K562 (cell line): Measurements from ENCODE around the gene CBX4. TPM values are rescaled to one million over a fixed set of nuclear protein-coding genes. Genes with fewer than 3 reads are reported as not detected.

Experiments
- FOS ChIP-seq: IDR thresholded peaks from 3 replicates; pipeline ENCODE4 v1.6.1; 2011; ENCODE audit not compliant: insufficient read length; ENCODE audit errors: extremely low read depth
- HMGN3 ChIP-seq: IDR thresholded peaks from 2 replicates; pipeline ENCODE4 v1.6.1; 2011; ENCODE audit warnings: borderline replicate concordance, low read depth, mild to moderate bottlenecking, mixed read lengths, low read length; ENCODE audit not compliant: insufficient read length; ENCODE audit errors: extremely low read depth
- NUFIP1 ChIP-seq: fragments of 450-650 bp; IDR thresholded peaks from 2 replicates; pipeline ENCODE4 v1.6.1; 2018; ENCODE audit not compliant: partially characterized antibody
- ZEB2 ChIP-seq: fragments of 450-650 bp; IDR thresholded peaks from 2 replicates; pipeline ENCODE4 v1.6.1; 2016
- polyA plus RNA-seq, 8 experiments: library from polyadenylated mRNA; depleted of rRNA in 4 of 8; stranded (reverse) in 5 of 8; unstranded in 3 of 8; fragments of >200 nt; fragmentation: Nextera tagmentation in 2 of 8; fragmentation: Illumina TruSeq in 1 of 8; extraction: Ambion mirVana in 2 of 8; extraction: Trizol in 1 of 8; gene quantifications; 2 replicates each; pipeline versions ENCODE4 v1.2.1 to v1.2.3, GENCODE V29; 2011 to 2014; ENCODE audit warnings: inconsistent platforms in 1 of 8, missing spikeins in 1 of 8
- total RNA-seq, 7 experiments: library from RNA; depleted of rRNA in 6 of 7; stranded (reverse); fragments of >200 nt in 6 of 7; fragmentation: Illumina TruSeq in 2 of 7; extraction: Trizol in 2 of 7; gene quantifications; 2 replicates each; pipeline versions ENCODE4 v1.2.1 to v1.2.3, GENCODE V29; 2011 to 2021; ENCODE audit warnings: low replicate concordance in 1 of 7
- TF ChIP-seq, protein P1 (sequence below), 2 experiments: fragments of 450-650 bp; formaldehyde crosslinking in 1 of 2; IDR thresholded peaks; 2 replicates each; pipeline versions ENCODE4 v1.4.0 to v1.6.1; 2014 to 2020; ENCODE audit warnings: mild to moderate bottlenecking in 2 of 2, borderline replicate concordance in 1 of 2, low read depth in 1 of 2
- TF ChIP-seq, protein P2 (sequence below), 2 experiments: fragments of 200-800 bp in 1 of 2; sonication (Bioruptor generic) in 1 of 2; sonication (generic) in 1 of 2; formaldehyde crosslinking in 1 of 2; IDR thresholded peaks in 1 of 2; conservative IDR thresholded peaks in 1 of 2; 2 replicates each; pipeline versions ENCODE4 v1.5.0 to v1.6.1; 2016 to 2020; ENCODE audit warnings: missing compliant biosample characterization in 1 of 2, missing genetic modification characterization in 1 of 2, missing genetic modification reagents in 1 of 2
- TF ChIP-seq, protein P3 (sequence below): fragments of 150-350 bp; IDR thresholded peaks from 2 replicates; pipeline ENCODE4 v1.6.1; 2014; ENCODE audit warnings: low read depth, mild to moderate bottlenecking, low read length, borderline replicate concordance
- TF ChIP-seq, protein P4 (sequence below): fragments of 200-800 bp; sonication (Bioruptor generic); IDR thresholded peaks from 2 replicates; pipeline ENCODE4 v1.6.1; 2017; ENCODE audit warnings: missing genetic modification characterization, missing compliant biosample characterization

The CBX4 gene
- total and polyA plus RNA-seq, 9 of the 15 experiments (the other 6 are each of a cell fraction or from before 2014, with no cell fraction given), result 0.98 to 50.5 (median 10.0) TPM

DNA sequence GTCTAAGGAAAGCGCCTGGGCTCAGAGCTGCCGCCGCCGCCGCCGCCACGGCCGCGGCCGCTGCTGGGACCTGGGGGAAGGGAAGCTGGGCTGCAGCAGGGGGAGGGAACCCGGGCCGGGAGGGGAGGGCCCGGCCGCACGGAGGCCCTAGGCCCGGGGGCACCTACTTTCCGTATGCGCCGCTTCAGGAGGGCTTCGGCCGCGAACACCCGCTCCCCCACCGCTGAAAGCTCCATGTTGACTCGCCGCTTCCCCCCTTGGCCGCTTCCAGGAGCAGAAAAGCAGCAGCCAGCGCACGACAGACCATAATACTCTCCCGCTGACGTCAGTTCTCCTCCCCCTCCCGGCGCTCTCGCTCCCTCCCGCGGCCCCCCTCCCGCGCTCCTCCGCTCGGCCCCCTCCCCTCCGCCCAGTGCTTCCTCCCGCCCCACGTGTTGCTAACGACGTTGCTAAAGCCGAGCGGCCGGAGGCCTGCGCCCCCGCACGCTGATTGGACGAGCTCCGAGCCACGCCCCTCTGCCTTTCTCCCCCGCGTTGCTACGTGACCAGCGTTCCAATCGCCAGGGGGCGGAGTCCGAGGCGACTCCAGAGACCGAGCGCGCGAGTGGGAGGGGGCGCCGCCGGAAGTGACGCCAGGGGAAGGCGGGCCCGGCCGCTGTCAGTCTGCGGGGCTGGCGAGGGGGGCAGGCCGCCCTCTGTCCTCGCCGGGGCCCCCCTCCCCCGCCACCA is 42.3 kb downstream of the CBX4 start, which contains the start of gene CBX8 (continued):
- TF ChIP-seq, protein P1, sequence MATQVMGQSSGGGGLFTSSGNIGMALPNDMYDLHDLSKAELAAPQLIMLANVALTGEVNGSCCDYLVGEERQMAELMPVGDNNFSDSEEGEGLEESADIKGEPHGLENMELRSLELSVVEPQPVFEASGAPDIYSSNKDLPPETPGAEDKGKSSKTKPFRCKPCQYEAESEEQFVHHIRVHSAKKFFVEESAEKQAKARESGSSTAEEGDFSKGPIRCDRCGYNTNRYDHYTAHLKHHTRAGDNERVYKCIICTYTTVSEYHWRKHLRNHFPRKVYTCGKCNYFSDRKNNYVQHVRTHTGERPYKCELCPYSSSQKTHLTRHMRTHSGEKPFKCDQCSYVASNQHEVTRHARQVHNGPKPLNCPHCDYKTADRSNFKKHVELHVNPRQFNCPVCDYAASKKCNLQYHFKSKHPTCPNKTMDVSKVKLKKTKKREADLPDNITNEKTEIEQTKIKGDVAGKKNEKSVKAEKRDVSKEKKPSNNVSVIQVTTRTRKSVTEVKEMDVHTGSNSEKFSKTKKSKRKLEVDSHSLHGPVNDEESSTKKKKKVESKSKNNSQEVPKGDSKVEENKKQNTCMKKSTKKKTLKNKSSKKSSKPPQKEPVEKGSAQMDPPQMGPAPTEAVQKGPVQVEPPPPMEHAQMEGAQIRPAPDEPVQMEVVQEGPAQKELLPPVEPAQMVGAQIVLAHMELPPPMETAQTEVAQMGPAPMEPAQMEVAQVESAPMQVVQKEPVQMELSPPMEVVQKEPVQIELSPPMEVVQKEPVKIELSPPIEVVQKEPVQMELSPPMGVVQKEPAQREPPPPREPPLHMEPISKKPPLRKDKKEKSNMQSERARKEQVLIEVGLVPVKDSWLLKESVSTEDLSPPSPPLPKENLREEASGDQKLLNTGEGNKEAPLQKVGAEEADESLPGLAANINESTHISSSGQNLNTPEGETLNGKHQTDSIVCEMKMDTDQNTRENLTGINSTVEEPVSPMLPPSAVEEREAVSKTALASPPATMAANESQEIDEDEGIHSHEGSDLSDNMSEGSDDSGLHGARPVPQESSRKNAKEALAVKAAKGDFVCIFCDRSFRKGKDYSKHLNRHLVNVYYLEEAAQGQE (IDR thresholded peaks at IDR 0.05; ENCODE audit: borderline replicate concordance), result 0 out of 2 replicates have a peak, but pooled peaks have one; percentile 7
- TF ChIP-seq, protein P1 (CRISPR knock-in tag; IDR thresholded peaks at IDR 0.05; ENCODE audit: low read depth), result no peak
- TF ChIP-seq HMGN3 (peak; percentile 71), FOS (peak; percentile 88), ZEB2 (no peak), NUFIP1 (no peak)
- TF ChIP-seq, protein P2, sequence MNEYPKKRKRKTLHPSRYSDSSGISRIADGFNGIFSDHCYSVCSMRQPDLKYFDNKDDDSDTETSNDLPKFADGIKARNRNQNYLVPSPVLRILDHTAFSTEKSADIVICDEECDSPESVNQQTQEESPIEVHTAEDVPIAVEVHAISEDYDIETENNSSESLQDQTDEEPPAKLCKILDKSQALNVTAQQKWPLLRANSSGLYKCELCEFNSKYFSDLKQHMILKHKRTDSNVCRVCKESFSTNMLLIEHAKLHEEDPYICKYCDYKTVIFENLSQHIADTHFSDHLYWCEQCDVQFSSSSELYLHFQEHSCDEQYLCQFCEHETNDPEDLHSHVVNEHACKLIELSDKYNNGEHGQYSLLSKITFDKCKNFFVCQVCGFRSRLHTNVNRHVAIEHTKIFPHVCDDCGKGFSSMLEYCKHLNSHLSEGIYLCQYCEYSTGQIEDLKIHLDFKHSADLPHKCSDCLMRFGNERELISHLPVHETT (CRISPR knock-in tag; conservative IDR thresholded peaks at IDR 0.05 in 1 of 2, IDR thresholded peaks at IDR 0.05 in 1 of 2), result peak in 1 of 2 experiments; percentile 84; a peak in 2 of 4 replicates
- TF ChIP-seq, protein P3, sequence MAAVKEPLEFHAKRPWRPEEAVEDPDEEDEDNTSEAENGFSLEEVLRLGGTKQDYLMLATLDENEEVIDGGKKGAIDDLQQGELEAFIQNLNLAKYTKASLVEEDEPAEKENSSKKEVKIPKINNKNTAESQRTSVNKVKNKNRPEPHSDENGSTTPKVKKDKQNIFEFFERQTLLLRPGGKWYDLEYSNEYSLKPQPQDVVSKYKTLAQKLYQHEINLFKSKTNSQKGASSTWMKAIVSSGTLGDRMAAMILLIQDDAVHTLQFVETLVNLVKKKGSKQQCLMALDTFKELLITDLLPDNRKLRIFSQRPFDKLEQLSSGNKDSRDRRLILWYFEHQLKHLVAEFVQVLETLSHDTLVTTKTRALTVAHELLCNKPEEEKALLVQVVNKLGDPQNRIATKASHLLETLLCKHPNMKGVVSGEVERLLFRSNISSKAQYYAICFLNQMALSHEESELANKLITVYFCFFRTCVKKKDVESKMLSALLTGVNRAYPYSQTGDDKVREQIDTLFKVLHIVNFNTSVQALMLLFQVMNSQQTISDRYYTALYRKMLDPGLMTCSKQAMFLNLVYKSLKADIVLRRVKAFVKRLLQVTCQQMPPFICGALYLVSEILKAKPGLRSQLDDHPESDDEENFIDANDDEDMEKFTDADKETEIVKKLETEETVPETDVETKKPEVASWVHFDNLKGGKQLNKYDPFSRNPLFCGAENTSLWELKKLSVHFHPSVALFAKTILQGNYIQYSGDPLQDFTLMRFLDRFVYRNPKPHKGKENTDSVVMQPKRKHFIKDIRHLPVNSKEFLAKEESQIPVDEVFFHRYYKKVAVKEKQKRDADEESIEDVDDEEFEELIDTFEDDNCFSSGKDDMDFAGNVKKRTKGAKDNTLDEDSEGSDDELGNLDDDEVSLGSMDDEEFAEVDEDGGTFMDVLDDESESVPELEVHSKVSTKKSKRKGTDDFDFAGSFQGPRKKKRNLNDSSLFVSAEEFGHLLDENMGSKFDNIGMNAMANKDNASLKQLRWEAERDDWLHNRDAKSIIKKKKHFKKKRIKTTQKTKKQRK, result no peak
- TF ChIP-seq, protein P4, sequence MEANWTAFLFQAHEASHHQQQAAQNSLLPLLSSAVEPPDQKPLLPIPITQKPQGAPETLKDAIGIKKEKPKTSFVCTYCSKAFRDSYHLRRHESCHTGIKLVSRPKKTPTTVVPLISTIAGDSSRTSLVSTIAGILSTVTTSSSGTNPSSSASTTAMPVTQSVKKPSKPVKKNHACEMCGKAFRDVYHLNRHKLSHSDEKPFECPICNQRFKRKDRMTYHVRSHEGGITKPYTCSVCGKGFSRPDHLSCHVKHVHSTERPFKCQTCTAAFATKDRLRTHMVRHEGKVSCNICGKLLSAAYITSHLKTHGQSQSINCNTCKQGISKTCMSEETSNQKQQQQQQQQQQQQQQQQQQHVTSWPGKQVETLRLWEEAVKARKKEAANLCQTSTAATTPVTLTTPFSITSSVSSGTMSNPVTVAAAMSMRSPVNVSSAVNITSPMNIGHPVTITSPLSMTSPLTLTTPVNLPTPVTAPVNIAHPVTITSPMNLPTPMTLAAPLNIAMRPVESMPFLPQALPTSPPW (CRISPR knock-in tag), result peak; percentile 99
